B cell (primary cell): Measurements from ENCODE around the gene NPAS4.

Source experiments
- CTCF ChIP-seq: fragments of 200-600 bp; IDR thresholded peaks from one replicate; pipeline ENCODE4 v1.8.0; 2022; ENCODE audit warnings: antibody characterized with exemption, mild to moderate bottlenecking
- EZH2 ChIP-seq: IDR thresholded peaks from 2 replicates; pipeline ENCODE4 v1.6.1; 2012; ENCODE audit warnings: borderline replicate concordance, low read depth, mild to moderate bottlenecking, moderate library complexity, low read length; ENCODE audit not compliant: insufficient read depth, poor library complexity, severe bottlenecking

- no peak for TF ChIP-seq EZH2
- TF ChIP-seq CTCF: peak; percentile 77
Measured at GRCh38 chr11:66429983-66430602, 9.3 kb downstream of the NPAS4 start.
